HFFc6 (cell line): ENCODE measurements around the gene HSPA1B. TPM values are rescaled to one million over a fixed set of nuclear protein-coding genes. Genes with fewer than 3 reads are reported as not detected.

Source experiments
- DNase-seq: peaks from one replicate; pipeline ENCODE4 v3.0.0-alpha.2; 2018
- H3K27ac Mint-ChIP-seq: 2 replicates; pipeline ENCODE4 v1.8.0; 2020; ENCODE audit warnings: mild to moderate bottlenecking, mixed read lengths
- H3K27me3 Mint-ChIP-seq: 2 replicates; pipeline ENCODE4 v1.8.0; 2021; ENCODE audit warnings: mild to moderate bottlenecking, moderate library complexity, mixed read lengths; ENCODE audit not compliant: insufficient read depth
- H3K36me3 Mint-ChIP-seq: 2 replicates; pipeline ENCODE4 v1.8.0; 2021; ENCODE audit warnings: low read depth, mixed read lengths
- H3K4me1 Mint-ChIP-seq: 2 replicates; pipeline ENCODE4 v1.8.0; 2020; ENCODE audit warnings: low read depth, mixed read lengths
- H3K4me3 Mint-ChIP-seq: 2 replicates; pipeline ENCODE4 v1.8.0; 2020; ENCODE audit warnings: mild to moderate bottlenecking, moderate library complexity, mixed read lengths
- H3K9me3 Mint-ChIP-seq: 2 replicates; pipeline ENCODE4 v1.8.0; 2020; ENCODE audit warnings: mild to moderate bottlenecking, mixed read lengths
- CTCF ChIP-seq: fragments of 200-600 bp; sonication (generic); IDR thresholded peaks from 2 replicates; pipeline ENCODE4 v1.5.0; 2021; ENCODE audit warnings: antibody characterized with exemption, mild to moderate bottlenecking
- total RNA-seq, 6 experiments: library from RNA; stranded (reverse); fragmentation: NEBNext Ultra II Directional; extraction: Animal tissue kit (Norgen Biotek cat#: 25700); gene quantifications; 2 replicates in 1 of 6; 3 replicates in 5 of 6; pipeline ENCODE4 v1.2.3, GENCODE V29; 2021

Gene HSPA1B
- total RNA-seq, 6 experiments from 2014 or later = 95.5 to 116 (median 98.9) TPM

DNA sequence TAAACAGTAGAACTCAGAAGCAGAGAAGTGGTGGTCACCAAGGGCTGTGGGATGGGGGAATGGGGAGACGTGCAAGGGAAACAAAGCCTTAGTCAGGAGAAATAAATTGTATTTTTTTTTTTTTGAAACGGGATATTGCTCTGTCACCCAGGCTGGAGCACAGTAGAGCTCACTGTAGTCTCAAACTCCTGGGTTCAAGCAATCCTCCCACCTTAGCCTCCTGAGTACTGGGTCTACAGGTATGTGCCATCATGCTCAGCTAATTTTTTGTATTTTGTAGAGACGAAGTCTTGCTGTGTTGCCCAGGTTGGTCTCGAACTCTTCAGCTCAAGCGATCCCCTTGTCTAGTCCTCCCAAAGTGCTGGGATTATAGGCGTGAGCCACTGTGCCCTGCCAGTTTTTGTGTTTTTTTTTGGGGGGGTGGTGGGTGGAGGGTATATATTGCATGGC is 3.4 kb downstream of the HSPA1B start:
- no peak for TF ChIP-seq CTCF
- Mint-ChIP-seq H3K27me3 (peaks cover 19% of the 10 kb centered on the region), H3K27ac (peak overlapping the region; percentile 90), H3K36me3 (peaks cover 31% of the 10 kb centered on the region), H3K4me1 (peaks cover 24% of the 10 kb centered on the region), H3K9me3 (peaks cover under 1% of the 10 kb centered on the region; the same call in 1 of the 2 replicates), H3K4me3 (peak overlapping the region; percentile 97)
- no peak for DNase-seq

DNA sequence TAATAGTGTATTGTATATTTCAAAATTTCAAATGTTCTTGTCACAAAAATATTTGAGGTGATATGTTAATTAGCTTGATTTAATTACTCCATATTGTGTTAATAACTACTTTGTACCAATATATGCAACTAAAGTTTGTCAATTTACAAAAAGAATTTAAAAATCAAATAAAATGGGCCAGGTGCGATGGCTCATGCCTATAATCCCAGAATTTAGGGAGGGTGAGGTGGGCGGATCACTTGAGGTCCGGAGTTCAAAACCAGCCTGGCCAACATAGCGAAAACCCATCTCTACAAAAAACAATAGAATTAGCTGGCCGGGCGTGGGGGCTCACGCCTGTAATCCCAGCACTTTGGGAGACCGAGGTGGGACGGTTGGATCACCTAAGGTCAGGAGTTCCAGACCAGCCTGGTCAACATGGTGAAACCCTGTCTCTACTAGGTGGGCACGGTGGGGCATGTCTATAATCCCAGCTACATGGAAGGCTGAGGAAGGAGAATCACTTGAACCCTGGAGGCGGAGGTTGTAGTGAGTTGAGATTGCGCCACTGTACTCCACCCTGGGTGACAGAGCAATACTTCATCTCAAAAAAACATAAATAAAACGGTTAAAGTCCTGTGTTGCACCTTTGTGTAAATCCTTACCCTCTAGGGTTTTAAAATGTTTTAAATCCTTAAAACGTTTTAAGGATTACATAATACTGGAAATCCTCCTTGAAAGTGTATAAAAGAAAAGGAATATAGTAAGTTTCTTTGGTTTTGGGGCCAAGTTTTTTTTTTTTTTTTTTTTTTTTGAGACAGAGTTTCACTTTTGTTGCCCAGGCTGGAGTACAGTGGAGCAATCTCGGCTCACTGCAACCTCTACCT is 4.0 kb downstream of the HSPA1B start:
- H3K9me3 Mint-ChIP-seq = peaks cover 7% of the 10 kb centered on the region; the same call in 1 of the 2 replicates
- peaks cover 28% of the 10 kb centered on the region for H3K4me1 Mint-ChIP-seq

GRCh38 chr6:31834367-31835250 is 7.1 kb downstream of the HSPA1B start:
- Mint-ChIP-seq H3K27ac (peak overlapping the region; percentile 99), H3K4me3 (peak overlapping the region; percentile 97), H3K27me3 (peaks cover 24% of the 10 kb centered on the region), H3K4me1 (peaks cover 44% of the 10 kb centered on the region), H3K36me3 (peaks cover 57% of the 10 kb centered on the region), H3K9me3 (peaks cover 10% of the 10 kb centered on the region; the same call in 1 of the 2 replicates)
- no peak for TF ChIP-seq CTCF
- DNase-seq = peak; percentile 81

More for the DNA sequence above, 4.0 kb downstream of the HSPA1B start:
- Mint-ChIP-seq H3K27ac (0 out of 2 replicates have a peak overlapping the region, but pooled peaks have one; percentile 90), H3K36me3 (peaks cover 37% of the 10 kb centered on the region), H3K4me3 (peak overlapping the region; percentile 97), H3K27me3 (peaks cover 26% of the 10 kb centered on the region)
- TF ChIP-seq CTCF = no peak
- no peak for DNase-seq

DNA sequence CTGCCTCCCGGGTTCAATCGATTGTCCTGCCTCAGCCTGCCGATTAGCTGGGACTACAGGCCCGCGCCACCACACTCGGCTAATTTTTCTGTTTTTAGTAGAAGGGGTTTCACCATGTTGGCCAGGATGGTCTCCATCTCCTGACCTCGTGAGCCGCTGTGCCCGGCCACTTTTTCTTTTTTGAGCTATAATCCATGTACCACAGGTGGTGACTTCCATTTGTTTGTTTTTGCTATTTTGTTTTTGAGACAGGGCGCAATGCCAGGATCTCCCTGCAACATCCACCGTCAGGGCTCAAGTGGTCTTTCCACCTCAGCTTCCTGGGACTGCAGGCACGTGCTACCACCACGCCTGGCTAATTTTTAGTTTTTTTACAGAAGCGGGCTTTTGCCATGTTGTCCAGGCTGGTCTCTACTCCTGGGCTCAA is 8.5 kb downstream of the HSPA1B start:
- no peak for TF ChIP-seq CTCF
- Mint-ChIP-seq H3K4me3 (peak overlapping the region; percentile 97), H3K4me1 (peaks cover 41% of the 10 kb centered on the region), H3K36me3 (peaks cover 48% of the 10 kb centered on the region), H3K27me3 (peaks cover 24% of the 10 kb centered on the region), H3K9me3 (peaks cover 10% of the 10 kb centered on the region; the same call in 1 of the 2 replicates), H3K27ac (peak overlapping the region; percentile 99)
- DNase-seq = no peak
